Measurements from ENCODE around the gene LEPROT.

- TF ChIP-seq CTCF (IDR thresholded peaks at IDR 0.05 in 4 of 5, conservative IDR thresholded peaks at IDR 0.05 in 1 of 5), result no peak
- no peak for TF ChIP-seq POLR2A (IDR thresholded peaks at IDR 0.05)
Measured at GRCh38 chr1:65412984-65413375, 7.5 kb upstream of the LEPROT start.
